ENCODE data around the gene C1RL.

Gene C1RL

GRCh38 chr12:7068240-7068993 lies 40.6 kb downstream of the C1RL start:
- no peaks in the 10 kb centered on the region for H3K9me3 Mint-ChIP-seq
- no peaks in the 10 kb centered on the region for H3K4me1 Mint-ChIP-seq
- DNase-seq: no peak
- TF ChIP-seq CTCF (IDR thresholded peaks at IDR 0.05): no peak
- peaks cover 42% of the 10 kb centered on the region for H3K27me3 Mint-ChIP-seq (ENCODE audit: low read depth, poor library complexity)
- no peaks in the 10 kb centered on the region for H3K36me3 Mint-ChIP-seq (ENCODE audit: low read depth)
- no peak overlapping the region for H3K27ac Mint-ChIP-seq
- no peak overlapping the region for H3K4me3 Mint-ChIP-seq

- no peak for DNase-seq
- Mint-ChIP-seq H3K9me3 (no peaks in the 10 kb centered on the region), H3K4me1 (peaks cover 4% of the 10 kb centered on the region), H3K27ac (no peak overlapping the region), H3K27me3 (ENCODE audit: low read depth, poor library complexity) (peaks cover 36% of the 10 kb centered on the region), H3K4me3 (no peak overlapping the region), H3K36me3 (ENCODE audit: low read depth) (no peaks in the 10 kb centered on the region)
- no peak for TF ChIP-seq CTCF (IDR thresholded peaks at IDR 0.05)
Measured at GRCh38 chr12:7067096-7067495, 41.9 kb downstream of the C1RL start.

GRCh38 chr12:7066596-7066995 lies 42.4 kb downstream of the C1RL start:
- H3K36me3 Mint-ChIP-seq (ENCODE audit: low read depth): no peaks in the 10 kb centered on the region
- TF ChIP-seq CTCF (IDR thresholded peaks at IDR 0.05): no peak
- no peak overlapping the region for H3K27ac Mint-ChIP-seq
- H3K27me3 Mint-ChIP-seq (ENCODE audit: low read depth, poor library complexity): peaks cover 32% of the 10 kb centered on the region
- no peaks in the 10 kb centered on the region for H3K9me3 Mint-ChIP-seq
- DNase-seq: no peak
- peaks cover 5% of the 10 kb centered on the region for H3K4me1 Mint-ChIP-seq
- H3K4me3 Mint-ChIP-seq: no peak overlapping the region

- TF ChIP-seq CTCF (IDR thresholded peaks at IDR 0.05): no peak
- no peaks in the 10 kb centered on the region for H3K9me3 Mint-ChIP-seq
- H3K27me3 Mint-ChIP-seq (ENCODE audit: low read depth, poor library complexity): peaks cover 37% of the 10 kb centered on the region
- H3K4me1 Mint-ChIP-seq: peaks cover 19% of the 10 kb centered on the region
- H3K36me3 Mint-ChIP-seq (ENCODE audit: low read depth): no peaks in the 10 kb centered on the region
- DNase-seq: no peak
- no peak overlapping the region for H3K4me3 Mint-ChIP-seq
- H3K27ac Mint-ChIP-seq: no peak overlapping the region
Measured at GRCh38 chr12:7065073-7065623, 43.9 kb downstream of the C1RL start.

GRCh38 chr12:7064516-7064915 lies 44.5 kb downstream of the C1RL start:
- Mint-ChIP-seq H3K36me3 (ENCODE audit: low read depth) (no peaks in the 10 kb centered on the region), H3K27ac (no peak overlapping the region), H3K4me1 (peaks cover 19% of the 10 kb centered on the region), H3K27me3 (ENCODE audit: low read depth, poor library complexity) (peaks cover 34% of the 10 kb centered on the region), H3K4me3 (no peak overlapping the region), H3K9me3 (no peaks in the 10 kb centered on the region)
- DNase-seq: no peak
- no peak for TF ChIP-seq CTCF (IDR thresholded peaks at IDR 0.05)

GRCh38 chr12:7061596-7061995 lies 47.4 kb downstream of the C1RL start:
- no peak for DNase-seq
- peaks cover 24% of the 10 kb centered on the region for H3K4me1 Mint-ChIP-seq
- H3K27me3 Mint-ChIP-seq (ENCODE audit: low read depth, poor library complexity): peaks cover 33% of the 10 kb centered on the region
- no peaks in the 10 kb centered on the region for H3K36me3 Mint-ChIP-seq (ENCODE audit: low read depth)
- H3K27ac Mint-ChIP-seq: no peak overlapping the region
- TF ChIP-seq CTCF (IDR thresholded peaks at IDR 0.05): no peak
- no peak overlapping the region for H3K4me3 Mint-ChIP-seq
- H3K9me3 Mint-ChIP-seq: no peaks in the 10 kb centered on the region
